C4-2B (cell line): Measurements from ENCODE around the gene UNKL.

Experiments used
- ZFX ChIP-seq: fragments of 450-650 bp; IDR thresholded peaks from 2 replicates; pipeline ENCODE4 v1.6.1; 2017
- TF ChIP-seq, protein P1 (sequence below): fragments of 450-650 bp; conservative IDR thresholded peaks from 2 replicates; pipeline ENCODE4 v1.5.1; 2017; ENCODE audit warnings: mild to moderate bottlenecking

DNA sequence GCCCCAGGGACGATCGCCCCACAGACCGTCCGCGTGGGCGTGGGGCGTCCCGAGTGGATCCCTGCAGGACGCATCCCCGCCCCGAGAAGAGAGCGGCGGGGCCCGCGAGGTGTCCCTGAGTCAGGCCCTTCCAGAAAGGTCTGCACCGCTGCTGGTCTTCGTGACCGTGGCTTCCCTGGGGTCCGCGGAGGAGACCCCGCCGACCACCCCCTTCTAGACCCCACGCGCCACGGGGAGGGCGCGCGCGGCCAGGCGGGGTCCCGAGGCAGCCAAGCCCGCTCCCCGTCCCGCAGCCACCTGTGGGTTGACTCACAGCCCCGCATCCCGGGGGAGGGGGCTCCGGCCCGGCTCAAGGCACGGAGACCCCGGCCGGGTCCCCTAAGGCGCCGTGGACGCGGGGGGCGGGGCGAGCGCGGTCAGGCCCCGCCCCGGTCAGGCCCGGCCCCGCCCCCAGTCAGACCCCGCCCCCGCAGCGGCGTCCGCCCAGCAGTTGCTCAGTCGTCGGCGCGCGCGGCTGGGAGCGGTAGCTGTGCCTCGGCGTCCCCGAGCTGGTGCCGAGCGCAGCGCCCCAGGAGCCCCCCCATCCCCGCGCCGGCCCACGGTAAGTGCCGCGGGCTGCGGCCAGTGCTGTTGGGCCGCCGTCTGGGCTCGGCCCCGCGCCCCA, 81.2 kb downstream of the UNKL start, which contains the start of gene BAIAP3:
- TF ChIP-seq, protein P1, sequence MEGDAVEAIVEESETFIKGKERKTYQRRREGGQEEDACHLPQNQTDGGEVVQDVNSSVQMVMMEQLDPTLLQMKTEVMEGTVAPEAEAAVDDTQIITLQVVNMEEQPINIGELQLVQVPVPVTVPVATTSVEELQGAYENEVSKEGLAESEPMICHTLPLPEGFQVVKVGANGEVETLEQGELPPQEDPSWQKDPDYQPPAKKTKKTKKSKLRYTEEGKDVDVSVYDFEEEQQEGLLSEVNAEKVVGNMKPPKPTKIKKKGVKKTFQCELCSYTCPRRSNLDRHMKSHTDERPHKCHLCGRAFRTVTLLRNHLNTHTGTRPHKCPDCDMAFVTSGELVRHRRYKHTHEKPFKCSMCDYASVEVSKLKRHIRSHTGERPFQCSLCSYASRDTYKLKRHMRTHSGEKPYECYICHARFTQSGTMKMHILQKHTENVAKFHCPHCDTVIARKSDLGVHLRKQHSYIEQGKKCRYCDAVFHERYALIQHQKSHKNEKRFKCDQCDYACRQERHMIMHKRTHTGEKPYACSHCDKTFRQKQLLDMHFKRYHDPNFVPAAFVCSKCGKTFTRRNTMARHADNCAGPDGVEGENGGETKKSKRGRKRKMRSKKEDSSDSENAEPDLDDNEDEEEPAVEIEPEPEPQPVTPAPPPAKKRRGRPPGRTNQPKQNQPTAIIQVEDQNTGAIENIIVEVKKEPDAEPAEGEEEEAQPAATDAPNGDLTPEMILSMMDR, result no peak
- TF ChIP-seq ZFX, result no peak
